ENCODE measurements around the gene RWDD1.

Gene RWDD1

GRCh38 chr6:116545651-116546050 lies 25.7 kb upstream of the RWDD1 start, which contains the start of gene TRAPPC3L:
TRAPPC3L (minus strand) TSS chr6:116545684; CDS start chr6:116545514, 170 bp downstream.
- Histone ChIP-seq H3K9me3 (ENCODE audit: control insufficient read depth, insufficient read depth, low read length) (no peaks in the 10 kb centered on the region), H3K36me3 (ENCODE audit: insufficient read depth, low read length) (no peaks in the 10 kb centered on the region), H3K9ac (ENCODE audit: low read depth, low read length) (no peak within 1 kb of the TSS), H3K4me1 (ENCODE audit: insufficient read depth, low read length) (peaks cover 6% of the 10 kb centered on the region; the same call in 1 of the 2 replicates)

- no peaks in the 10 kb centered on the region for H3K36me3 ChIP-seq (ENCODE audit: insufficient read depth, low read length)
- no peaks in the 10 kb centered on the region for H3K9me3 ChIP-seq (ENCODE audit: control insufficient read depth, insufficient read depth, low read length)
- H3K4me1 ChIP-seq (ENCODE audit: insufficient read depth, low read length) = peaks cover 6% of the 10 kb centered on the region; the same call in 1 of the 2 replicates
- H3K9ac ChIP-seq (ENCODE audit: low read depth, low read length) = no peak overlapping the region
These were observed 23.9 kb upstream of the RWDD1 start for GRCh38 chr6:116547358-116547757.

- H3K9me3 ChIP-seq (ENCODE audit: control insufficient read depth, insufficient read depth, low read length) = no peaks in the 10 kb centered on the region
- H3K9ac ChIP-seq (ENCODE audit: low read depth, low read length) = no peak overlapping the region
- H3K4me1 ChIP-seq (ENCODE audit: insufficient read depth, low read length) = peaks cover 6% of the 10 kb centered on the region; the same call in 1 of the 2 replicates
- no peaks in the 10 kb centered on the region for H3K36me3 ChIP-seq (ENCODE audit: insufficient read depth, low read length)
These were observed 20.5 kb upstream of the RWDD1 start for GRCh38 chr6:116550796-116551195.

- Histone ChIP-seq H3K4me1 (ENCODE audit: insufficient read depth, low read length) (no peaks in the 10 kb centered on the region), H3K9me3 (ENCODE audit: control insufficient read depth, insufficient read depth, low read length) (no peaks in the 10 kb centered on the region), H3K9ac (ENCODE audit: low read depth, low read length) (no peak within 1 kb of the TSS)
These were observed 17.9 kb upstream of the RWDD1 start, which contains the start of gene CALHM4 for GRCh38 chr6:116553451-116553850. CALHM4 (plus strand) TSS chr6:116553751; CDS start chr6:116553794, 43 bp downstream.

GRCh38 chr6:116556065-116556464 lies 15.2 kb upstream of the RWDD1 start:
- Histone ChIP-seq H3K9ac (ENCODE audit: low read depth, low read length) (no peak overlapping the region), H3K9me3 (ENCODE audit: control insufficient read depth, insufficient read depth, low read length) (no peaks in the 10 kb centered on the region), H3K36me3 (ENCODE audit: insufficient read depth, low read length) (no peaks in the 10 kb centered on the region), H3K4me1 (ENCODE audit: insufficient read depth, low read length) (no peaks in the 10 kb centered on the region)

More at GRCh38 chr6:116553451-116553850, 17.9 kb upstream of the RWDD1 start, which contains the start of gene CALHM4:
- H3K36me3 ChIP-seq (ENCODE audit: insufficient read depth, low read length) = no peaks in the 10 kb centered on the region

GRCh38 chr6:116556814-116557415 lies 14.4 kb upstream of the RWDD1 start:
- H3K9ac ChIP-seq (ENCODE audit: low read depth, low read length) = no peak overlapping the region
- no peaks in the 10 kb centered on the region for H3K4me1 ChIP-seq (ENCODE audit: insufficient read depth, low read length)
- no peaks in the 10 kb centered on the region for H3K9me3 ChIP-seq (ENCODE audit: control insufficient read depth, insufficient read depth, low read length)
- H3K36me3 ChIP-seq (ENCODE audit: insufficient read depth, low read length) = no peaks in the 10 kb centered on the region

GRCh38 chr6:116557893-116558292 lies 13.4 kb upstream of the RWDD1 start:
- Histone ChIP-seq H3K36me3 (ENCODE audit: insufficient read depth, low read length) (no peaks in the 10 kb centered on the region), H3K9me3 (ENCODE audit: control insufficient read depth, insufficient read depth, low read length) (no peaks in the 10 kb centered on the region), H3K4me1 (ENCODE audit: insufficient read depth, low read length) (no peaks in the 10 kb centered on the region), H3K9ac (ENCODE audit: low read depth, low read length) (no peak overlapping the region)

- no peaks in the 10 kb centered on the region for H3K4me1 ChIP-seq (ENCODE audit: insufficient read depth, low read length)
- no peaks in the 10 kb centered on the region for H3K36me3 ChIP-seq (ENCODE audit: insufficient read depth, low read length)
- no peaks in the 10 kb centered on the region for H3K9me3 ChIP-seq (ENCODE audit: control insufficient read depth, insufficient read depth, low read length)
- no peak overlapping the region for H3K9ac ChIP-seq (ENCODE audit: low read depth, low read length)
These were observed 11.2 kb upstream of the RWDD1 start for GRCh38 chr6:116560130-116560529.

- Histone ChIP-seq H3K4me1 (ENCODE audit: insufficient read depth, low read length) (no peaks in the 10 kb centered on the region), H3K9ac (ENCODE audit: low read depth, low read length) (no peak overlapping the region), H3K36me3 (ENCODE audit: insufficient read depth, low read length) (no peaks in the 10 kb centered on the region), H3K9me3 (ENCODE audit: control insufficient read depth, insufficient read depth, low read length) (no peaks in the 10 kb centered on the region)
These were observed 9.8 kb upstream of the RWDD1 start for GRCh38 chr6:116561377-116562018.

GRCh38 chr6:116562019-116562403 lies 9.3 kb upstream of the RWDD1 start:
- H3K9ac ChIP-seq (ENCODE audit: low read depth, low read length) = no peak overlapping the region
- H3K36me3 ChIP-seq (ENCODE audit: insufficient read depth, low read length) = no peaks in the 10 kb centered on the region
- H3K9me3 ChIP-seq (ENCODE audit: control insufficient read depth, insufficient read depth, low read length) = no peaks in the 10 kb centered on the region
- H3K4me1 ChIP-seq (ENCODE audit: insufficient read depth, low read length) = no peaks in the 10 kb centered on the region

- Histone ChIP-seq H3K36me3 (ENCODE audit: insufficient read depth, low read length) (no peaks in the 10 kb centered on the region), H3K4me1 (ENCODE audit: insufficient read depth, low read length) (no peaks in the 10 kb centered on the region), H3K9me3 (ENCODE audit: control insufficient read depth, insufficient read depth, low read length) (no peaks in the 10 kb centered on the region), H3K9ac (ENCODE audit: low read depth, low read length) (no peak overlapping the region; the same call in 1 of the 2 replicates)
These were observed 8.7 kb upstream of the RWDD1 start for GRCh38 chr6:116562614-116563013.

- Histone ChIP-seq H3K9ac (ENCODE audit: low read depth, low read length) (no peak overlapping the region), H3K36me3 (ENCODE audit: insufficient read depth, low read length) (no peaks in the 10 kb centered on the region), H3K4me1 (ENCODE audit: insufficient read depth, low read length) (no peaks in the 10 kb centered on the region), H3K9me3 (ENCODE audit: control insufficient read depth, insufficient read depth, low read length) (no peaks in the 10 kb centered on the region)
These were observed 7.5 kb upstream of the RWDD1 start for GRCh38 chr6:116563830-116564229.

- Histone ChIP-seq H3K9ac (ENCODE audit: low read depth, low read length) (no peak overlapping the region), H3K36me3 (ENCODE audit: insufficient read depth, low read length) (no peaks in the 10 kb centered on the region), H3K9me3 (ENCODE audit: control insufficient read depth, insufficient read depth, low read length) (no peaks in the 10 kb centered on the region), H3K4me1 (ENCODE audit: insufficient read depth, low read length) (no peaks in the 10 kb centered on the region)
These were observed 7.0 kb upstream of the RWDD1 start for GRCh38 chr6:116564311-116564710.

GRCh38 chr6:116564921-116565872 lies 6.1 kb upstream of the RWDD1 start:
- Histone ChIP-seq H3K4me1 (ENCODE audit: insufficient read depth, low read length) (no peaks in the 10 kb centered on the region), H3K9me3 (ENCODE audit: control insufficient read depth, insufficient read depth, low read length) (no peaks in the 10 kb centered on the region), H3K36me3 (ENCODE audit: insufficient read depth, low read length) (no peaks in the 10 kb centered on the region), H3K9ac (ENCODE audit: low read depth, low read length) (no peak overlapping the region)
